Bronchial epithelial cell (primary cell): ENCODE data around the gene PTPN14. TPM values are rescaled to one million over a fixed set of nuclear protein-coding genes. Genes with fewer than 3 reads are reported as not detected.
A peak's percentile ranks its signal among the peaks of the same experiment; 100 is the strongest.

Experiments
- DNase-seq: peaks from one replicate; pipeline ENCODE4 v3.0.0-alpha.2; 2010; ENCODE audit warnings: low read depth
- FAIRE-seq: peaks from 2 replicates; lab custom pipeline; 2011; peaks lifted over from hg19 to GRCh38; lab: Jason Lieb, UNC
- H3K27me3 ChIP-seq: 2 replicates; pipeline ENCODE4 v1.5.1; 2011; ENCODE audit warnings: low read length; ENCODE audit not compliant: control insufficient read depth, insufficient read depth
- H3K36me3 ChIP-seq: 2 replicates; pipeline ENCODE4 v1.5.1; 2011; ENCODE audit warnings: low read length; ENCODE audit not compliant: control insufficient read depth, insufficient read depth
- H3K4me3 ChIP-seq: 2 replicates; pipeline ENCODE4 v1.5.1; 2011; ENCODE audit warnings: mild to moderate bottlenecking, low read depth, low read length, control low read depth
- CTCF ChIP-seq: IDR thresholded peaks from 2 replicates; pipeline ENCODE4 v1.5.1; 2011; ENCODE audit warnings: mild to moderate bottlenecking, moderate library complexity, low read length, control low read depth, inconsistent platforms; ENCODE audit not compliant: insufficient read depth, severe bottlenecking
- total RNA-seq: library from RNA; depleted of rRNA; stranded (reverse); fragments of >200 nt; gene quantifications from 2 replicates; pipeline ENCODE4 v1.2.1, GENCODE V29; 2014

The PTPN14 gene
- total RNA-seq, 1 donor from 2014 or later: 28.4 TPM

- no peak for TF ChIP-seq CTCF
- Histone ChIP-seq H3K27me3 (no peaks in the 10 kb centered on the region), H3K36me3 (peaks cover 3% of the 10 kb centered on the region), H3K4me3 (peak overlapping the region; percentile 96)
- no peak for FAIRE-seq
- no peak for DNase-seq
Measured at GRCh38 chr1:214550857-214551435, 456 bp downstream of the PTPN14 start.

DNA sequence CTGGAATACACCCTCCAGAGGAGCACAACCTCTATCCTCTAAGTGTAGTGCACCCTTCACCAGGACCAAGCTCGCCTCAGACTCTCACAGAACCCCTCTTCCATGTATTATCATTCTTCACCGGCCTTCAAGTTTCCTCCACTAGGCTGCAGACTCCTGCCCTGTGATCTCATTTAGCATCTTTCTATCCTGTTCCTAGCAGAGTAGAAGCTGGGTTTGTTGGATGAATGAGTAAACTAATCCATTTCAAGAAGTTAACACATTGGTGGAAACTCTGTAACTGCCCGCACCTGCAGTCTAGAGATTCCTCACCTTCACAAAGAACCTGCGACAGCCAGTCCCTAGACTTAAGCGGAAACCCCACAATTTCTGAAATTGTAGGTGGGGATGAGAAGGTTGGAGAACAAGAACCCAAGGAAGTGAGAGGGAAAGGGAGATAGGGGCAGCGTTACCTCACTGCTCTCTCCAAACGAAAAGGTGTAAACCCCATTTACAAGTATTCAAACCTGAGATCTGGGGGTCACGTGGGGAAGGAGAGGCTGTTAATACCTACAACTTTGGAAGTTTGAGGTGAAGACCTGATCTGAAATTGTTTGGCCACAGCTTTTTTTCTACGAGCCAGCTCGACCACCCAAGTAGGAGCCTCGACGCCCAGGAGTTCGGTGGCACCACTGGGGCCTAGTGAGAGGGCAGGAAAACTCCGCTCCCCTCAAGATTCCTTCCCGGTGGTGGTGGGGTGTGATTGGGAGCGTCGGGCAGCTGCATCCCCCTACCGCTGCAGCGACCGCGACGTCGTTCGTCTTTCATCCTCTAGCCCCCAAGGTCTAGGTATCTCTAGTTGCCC is 1.2 kb downstream of the PTPN14 start:
- H3K4me3 ChIP-seq: peak overlapping the region; percentile 96
- no peaks in the 10 kb centered on the region for H3K27me3 ChIP-seq
- peak; percentile 14 for TF ChIP-seq CTCF
- DNase-seq: no peak
- H3K36me3 ChIP-seq: peaks cover 4% of the 10 kb centered on the region
- no peak for FAIRE-seq

- FAIRE-seq (no peak), DNase-seq (no peak)
- no peak for TF ChIP-seq CTCF
- Histone ChIP-seq H3K27me3 (no peaks in the 10 kb centered on the region), H3K36me3 (peaks cover 4% of the 10 kb centered on the region), H3K4me3 (peak overlapping the region; percentile 96)
Measured at GRCh38 chr1:214549604-214550003, 1.8 kb downstream of the PTPN14 start.

DNA sequence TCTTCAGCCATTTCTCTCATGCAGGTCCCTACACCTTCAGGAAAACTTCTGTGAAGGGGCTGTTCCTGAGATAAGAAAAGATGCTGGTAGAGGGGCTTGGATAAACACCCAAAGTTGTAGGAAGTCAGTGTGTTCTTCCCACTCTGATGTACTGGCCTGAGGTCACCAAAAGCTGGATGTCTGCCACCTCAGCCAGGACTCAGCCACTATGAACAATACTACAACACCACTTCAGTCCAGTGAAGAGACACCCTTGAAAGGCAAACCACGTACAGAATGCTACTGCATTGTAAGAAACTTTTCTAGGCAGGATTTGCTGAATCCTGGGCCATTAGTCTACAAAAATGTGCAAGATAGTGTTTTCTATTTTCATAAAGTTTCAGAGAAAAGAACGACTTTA is 2.4 kb downstream of the PTPN14 start:
- FAIRE-seq: no peak
- Histone ChIP-seq H3K36me3 (peaks cover 4% of the 10 kb centered on the region), H3K4me3 (peak overlapping the region; percentile 96), H3K27me3 (no peaks in the 10 kb centered on the region)
- no peak for DNase-seq
- no peak for TF ChIP-seq CTCF

DNA sequence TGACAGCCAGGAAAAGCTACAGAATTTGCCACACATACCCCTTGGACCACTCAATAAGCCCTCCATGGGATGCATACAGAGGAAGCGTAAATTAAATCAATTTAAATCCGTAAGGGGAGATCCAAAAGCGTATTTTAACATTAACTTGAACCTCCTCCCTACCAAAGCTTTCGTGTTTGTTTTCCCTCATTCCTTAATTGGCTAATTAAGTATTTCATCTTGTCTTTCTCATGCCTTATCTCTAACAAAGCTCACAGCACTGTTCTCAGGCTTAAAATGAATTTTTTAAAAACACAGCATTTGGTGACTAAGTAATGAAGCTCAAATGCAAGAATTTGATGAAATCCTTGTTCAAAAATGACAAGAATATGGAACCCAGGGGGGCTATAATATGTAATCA is 3.1 kb downstream of the PTPN14 start:
- DNase-seq (no peak), FAIRE-seq (no peak)
- peak overlapping the region; percentile 96 for H3K4me3 ChIP-seq
- H3K27me3 ChIP-seq: no peaks in the 10 kb centered on the region
- TF ChIP-seq CTCF: no peak
- peaks cover 4% of the 10 kb centered on the region for H3K36me3 ChIP-seq
